Skeletal muscle cell (primary cell): ENCODE measurements around the gene PDXK.
"Not testable (repeated sequence)": the region's sequence is repeated elsewhere in the genome, so short reads cannot be mapped to it uniquely, and the experiment has no call there.

Source experiments
- DNase-seq: peaks from one replicate; pipeline ENCODE4 v3.0.0-alpha.2; 2010; ENCODE audit warnings: low read depth
- H3K4me3 ChIP-seq: 2 replicates; pipeline ENCODE4 v1.5.1; 2011; ENCODE audit warnings: low read depth, mild to moderate bottlenecking, control low read depth, low read length, moderate library complexity

The PDXK gene

DNA sequence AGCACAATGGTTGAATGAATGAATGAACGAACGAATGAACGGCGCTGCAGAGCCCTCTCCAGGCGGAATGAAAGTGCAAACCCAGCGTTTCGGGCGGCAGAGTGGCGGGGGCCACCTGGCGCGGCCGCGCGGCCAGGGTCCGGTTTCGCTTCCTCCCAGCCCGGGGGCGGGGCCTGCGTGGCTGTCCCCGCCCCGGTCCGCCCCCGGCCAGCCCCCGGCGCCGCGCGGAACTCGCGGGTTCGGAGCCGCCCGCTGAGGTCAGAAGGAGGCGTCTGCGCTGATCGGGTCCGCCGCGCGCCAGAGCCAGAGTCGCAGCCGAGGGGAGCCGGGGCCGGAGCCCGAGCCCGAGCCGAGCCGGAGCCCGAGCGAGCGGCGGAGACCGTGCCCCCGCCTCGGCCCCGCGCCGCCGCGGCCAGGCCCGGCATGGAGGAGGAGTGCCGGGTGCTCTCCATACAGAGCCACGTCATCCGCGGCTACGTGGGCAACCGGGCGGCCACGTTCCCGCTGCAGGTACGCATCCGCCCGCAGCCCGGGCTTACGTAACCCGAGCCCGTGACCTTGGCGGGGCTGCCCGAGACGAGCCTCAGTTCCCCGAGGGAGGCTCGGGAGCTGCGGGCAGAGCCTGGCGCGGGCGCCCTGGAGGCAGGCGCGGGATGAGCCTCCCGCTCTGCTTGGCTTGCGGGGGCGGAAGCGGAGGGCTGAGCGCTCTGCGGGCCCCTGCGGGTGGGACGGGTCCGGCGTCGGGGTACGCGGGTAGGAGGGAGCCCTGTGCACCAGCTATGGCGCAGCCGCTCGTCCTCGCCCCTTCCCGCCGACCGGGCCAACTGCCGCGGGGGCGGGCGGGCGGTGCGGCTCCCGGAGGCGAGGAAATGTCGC, at the start of gene PDXK:
Gene PDXK (plus strand): TSS at position 258 of the 876 bp plus-strand sequence. CDS start 166 bp downstream, at position 424.
- peak within 1 kb of the TSS; percentile 89 for H3K4me3 ChIP-seq
- DNase-seq, result no peak

DNA sequence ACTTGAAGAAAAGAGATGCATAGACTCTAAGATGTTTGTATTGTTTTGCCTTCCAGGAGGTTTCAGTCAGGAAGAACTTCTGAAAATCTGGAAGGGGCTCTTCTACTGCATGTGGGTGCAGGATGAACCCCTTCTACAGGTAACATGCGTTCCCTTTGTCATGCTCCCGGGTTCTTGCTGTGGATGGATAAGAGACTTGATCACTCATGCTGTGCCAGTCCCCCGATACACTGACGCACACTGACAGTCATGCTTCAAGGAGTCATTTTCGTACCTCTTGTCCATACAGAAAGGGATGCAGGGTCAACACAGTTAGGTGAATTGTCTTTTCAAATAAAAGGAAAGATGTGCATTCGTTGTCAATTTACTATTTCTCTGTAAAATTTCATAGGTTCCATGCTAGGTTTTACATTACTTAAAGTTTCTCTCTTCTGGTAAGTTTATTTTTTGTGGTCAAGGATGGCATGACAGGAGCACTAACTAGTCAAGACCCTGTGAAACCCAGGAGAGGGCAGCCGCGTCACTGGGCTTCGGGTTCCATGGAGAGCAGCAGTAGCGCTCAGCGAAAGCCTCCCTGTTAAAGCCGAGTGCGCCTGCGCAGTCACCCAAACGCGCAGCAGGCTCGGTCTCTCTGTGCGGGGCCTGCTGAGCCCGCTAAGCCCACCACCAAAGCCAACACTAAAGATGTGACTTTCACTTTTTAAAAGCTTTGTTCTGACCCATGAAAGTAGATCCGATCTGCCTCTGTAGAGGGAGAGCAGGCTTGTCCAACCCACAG, 48.9 kb upstream of the PDXK start:
- DNase-seq, result no peak
- H3K4me3 ChIP-seq, result no peak overlapping the region

DNA sequence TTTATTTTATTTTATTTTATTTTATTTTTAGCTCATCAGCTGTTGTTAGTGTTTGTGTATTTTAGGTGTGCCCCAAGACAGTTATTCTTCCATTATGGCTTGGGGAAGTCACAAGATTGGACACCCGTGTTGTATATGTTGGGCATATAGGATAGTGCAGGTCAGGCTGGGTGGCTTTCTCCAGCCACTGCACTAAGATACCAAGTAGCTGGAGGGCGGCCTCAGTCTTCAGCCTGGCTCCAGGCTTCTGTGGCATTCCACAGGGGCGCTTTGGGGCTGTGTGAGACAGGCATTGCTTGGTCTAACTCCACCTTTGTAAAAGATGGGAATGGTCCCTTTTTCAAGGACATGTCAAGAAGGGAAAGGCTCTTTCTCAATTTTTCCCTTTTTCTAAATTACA, 43.1 kb upstream of the PDXK start:
- H3K4me3 ChIP-seq, result no peak overlapping the region
- DNase-seq, result no peak

DNA sequence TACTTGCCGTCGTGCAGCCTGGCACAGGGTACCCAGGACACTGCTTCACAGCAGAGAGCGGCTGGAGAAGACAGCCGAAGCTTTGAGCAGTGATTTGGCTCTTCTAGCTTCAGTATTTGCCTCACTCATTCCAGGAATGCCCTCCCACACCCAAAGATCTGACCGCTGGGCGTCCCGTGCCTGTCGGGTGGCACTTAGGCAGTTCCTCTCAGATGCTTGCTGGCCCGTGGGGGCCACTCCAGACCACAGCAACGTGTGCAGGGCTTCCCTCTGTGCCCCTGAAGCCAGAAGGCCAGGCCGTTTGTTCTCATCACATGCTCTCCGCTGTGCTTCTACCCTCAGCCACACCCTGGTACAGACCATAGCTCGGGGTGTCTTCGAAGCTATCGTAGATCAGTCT, 42.5 kb upstream of the PDXK start:
- no peak overlapping the region for H3K4me3 ChIP-seq

GRCh38 chr21:43679951-43680350, 39.0 kb upstream of the PDXK start:
- DNase-seq, result no peak
- H3K4me3 ChIP-seq, result no peak overlapping the region

More for the DNA sequence above, 42.5 kb upstream of the PDXK start:
- DNase-seq, result no peak

DNA sequence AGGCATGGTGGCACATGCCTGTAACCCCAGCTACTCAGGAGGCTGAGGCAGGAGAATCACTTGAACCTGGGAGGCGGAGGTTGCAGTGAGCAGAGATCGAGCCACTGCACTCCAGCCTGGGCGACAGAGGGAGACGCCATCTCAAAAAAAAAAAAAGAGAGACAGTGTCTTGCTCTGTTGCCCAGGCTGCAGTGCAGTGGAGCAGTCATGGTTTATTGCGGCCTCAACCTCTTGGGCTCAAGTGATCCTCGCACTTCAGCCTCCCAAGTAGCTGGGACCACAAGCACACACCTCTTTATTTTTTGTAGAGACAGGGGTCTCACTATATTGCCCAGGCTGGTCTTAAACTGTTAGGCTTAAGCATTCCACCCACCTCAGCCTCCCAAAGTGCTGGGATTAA, 38.5 kb upstream of the PDXK start:
- DNase-seq, H3K4me3 ChIP-seq: not testable (repeated sequence)

GRCh38 chr21:43681650-43682049, 37.3 kb upstream of the PDXK start:
- no peak for DNase-seq
- no peak overlapping the region for H3K4me3 ChIP-seq

- DNase-seq, result no peak
Measured at GRCh38 chr21:43684424-43684823, 34.5 kb upstream of the PDXK start.

DNA sequence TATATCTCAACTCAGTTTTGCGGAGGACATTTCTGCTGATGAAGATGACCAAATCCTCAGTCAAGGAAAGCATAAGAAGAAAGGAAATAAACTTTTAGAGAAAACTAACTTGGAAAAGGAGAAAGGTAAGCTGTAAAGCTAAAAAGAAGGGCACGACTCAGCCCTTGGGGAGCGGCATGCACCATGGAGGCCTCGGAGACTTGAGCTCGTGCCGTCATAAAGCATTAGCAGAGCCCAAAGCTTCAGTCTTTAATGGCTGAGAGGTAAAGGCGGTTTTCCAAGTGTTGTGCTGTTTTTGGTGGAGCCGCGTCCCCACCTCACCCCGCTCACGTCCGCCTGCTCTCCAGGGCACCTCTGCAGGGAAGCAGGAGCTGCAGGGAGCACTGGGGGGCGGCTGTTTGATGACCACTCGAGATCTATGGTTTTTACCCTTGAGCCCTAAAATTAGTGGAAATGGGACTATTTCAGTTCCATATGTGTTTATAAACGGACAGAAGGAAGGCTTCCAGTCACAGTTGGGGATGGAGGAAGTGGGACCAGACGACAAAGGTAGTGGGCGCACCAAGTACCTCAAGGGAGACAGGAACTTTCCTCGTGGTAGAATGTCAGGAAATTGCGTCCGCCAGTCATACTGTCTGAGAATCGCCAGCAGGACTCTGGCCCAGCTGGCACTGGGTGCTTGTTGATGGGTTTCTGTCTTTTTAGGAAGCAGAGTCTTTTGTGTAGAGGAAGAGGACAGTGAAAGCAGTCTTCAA, 31.9 kb upstream of the PDXK start:
- DNase-seq, result no peak
- H3K4me3 ChIP-seq, result no peak overlapping the region

More at GRCh38 chr21:43684424-43684823, 34.5 kb upstream of the PDXK start:
- H3K4me3 ChIP-seq, result no peak overlapping the region

GRCh38 chr21:43687566-43688399, 31.1 kb upstream of the PDXK start:
- H3K4me3 ChIP-seq, result no peak overlapping the region
- no peak for DNase-seq

- H3K4me3 ChIP-seq, result no peak overlapping the region
- no peak for DNase-seq
Measured at GRCh38 chr21:43688906-43689305, 30.0 kb upstream of the PDXK start.

- no peak for DNase-seq
- H3K4me3 ChIP-seq, result no peak overlapping the region
Measured at GRCh38 chr21:43689556-43690337, 29.2 kb upstream of the PDXK start.

DNA sequence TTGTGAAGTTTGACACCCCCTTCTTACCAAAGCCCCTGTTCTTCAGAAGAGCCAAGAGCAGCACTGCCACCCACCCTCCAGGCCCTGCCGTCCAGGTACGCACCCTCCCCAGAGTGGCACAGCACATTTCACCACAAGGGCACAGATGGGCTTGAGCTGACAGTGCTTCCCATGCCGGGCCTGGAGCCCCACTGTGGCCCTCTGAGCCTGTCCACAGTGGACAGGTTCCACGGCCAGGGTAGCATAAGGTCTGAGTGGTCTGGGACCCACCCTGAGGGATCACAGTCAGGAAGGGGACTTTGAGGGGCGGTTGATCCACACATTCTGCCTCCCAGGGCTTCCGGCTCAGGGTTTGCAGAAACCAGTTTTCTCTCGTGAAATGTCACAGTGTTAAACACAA, 28.6 kb upstream of the PDXK start:
- no peak for DNase-seq
- no peak overlapping the region for H3K4me3 ChIP-seq

DNA sequence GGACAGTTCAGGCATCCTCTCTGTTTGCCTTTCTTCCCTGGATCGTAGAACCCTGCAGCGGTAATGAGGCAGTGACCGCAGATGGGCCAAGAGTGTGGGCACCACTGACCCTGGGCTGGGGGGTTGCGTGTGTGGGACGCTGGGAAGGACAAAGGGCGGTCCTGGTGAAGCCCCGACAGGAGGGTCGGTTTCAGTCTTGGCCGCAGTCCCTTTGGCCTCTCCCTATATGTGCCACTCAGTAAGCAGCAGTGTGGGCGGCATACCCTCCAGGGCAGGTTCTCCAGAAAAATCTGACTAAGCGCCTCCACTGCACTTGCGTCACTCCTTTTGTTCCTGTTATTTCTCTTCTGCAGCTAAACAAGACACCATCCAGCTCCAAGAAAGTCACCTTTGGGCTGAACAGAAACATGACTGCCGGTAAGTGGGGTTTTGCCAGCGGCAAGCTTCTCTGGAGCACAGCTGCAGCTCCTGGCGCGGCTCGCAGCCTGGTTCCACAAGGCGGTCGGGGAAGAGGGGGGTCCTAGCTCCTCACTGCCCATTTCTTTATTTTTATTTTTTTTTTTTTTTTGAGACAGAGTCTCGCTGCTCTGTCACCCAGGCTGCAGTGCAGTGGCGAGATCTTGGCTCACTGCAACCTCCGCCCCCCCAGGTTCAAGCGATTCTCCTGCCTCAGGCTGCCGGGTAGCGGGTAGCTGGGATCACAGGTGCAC, 27.7 kb upstream of the PDXK start:
- no peak overlapping the region for H3K4me3 ChIP-seq
- DNase-seq, result no peak

DNA sequence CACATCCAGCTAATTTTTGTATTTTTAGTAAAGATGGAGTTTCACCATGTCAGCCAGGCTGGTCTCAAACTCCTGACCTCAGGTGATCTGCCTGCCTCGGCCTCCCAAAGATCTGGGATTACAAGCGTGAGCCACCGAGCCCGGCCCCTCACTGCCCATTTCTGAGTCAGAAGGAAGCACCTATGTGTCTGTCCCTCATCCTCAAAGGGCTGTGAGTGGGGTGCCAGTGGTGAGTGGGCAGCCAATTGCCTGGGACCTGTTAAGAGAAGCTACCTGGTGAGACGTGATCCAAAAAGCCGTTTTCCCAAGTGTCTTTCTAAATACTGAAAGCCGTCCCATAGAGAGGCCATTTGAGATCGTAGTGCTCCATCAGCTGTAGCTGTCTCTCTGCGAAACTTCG, 27.1 kb upstream of the PDXK start:
- H3K4me3 ChIP-seq, result no peak overlapping the region
- DNase-seq, result no peak

DNA sequence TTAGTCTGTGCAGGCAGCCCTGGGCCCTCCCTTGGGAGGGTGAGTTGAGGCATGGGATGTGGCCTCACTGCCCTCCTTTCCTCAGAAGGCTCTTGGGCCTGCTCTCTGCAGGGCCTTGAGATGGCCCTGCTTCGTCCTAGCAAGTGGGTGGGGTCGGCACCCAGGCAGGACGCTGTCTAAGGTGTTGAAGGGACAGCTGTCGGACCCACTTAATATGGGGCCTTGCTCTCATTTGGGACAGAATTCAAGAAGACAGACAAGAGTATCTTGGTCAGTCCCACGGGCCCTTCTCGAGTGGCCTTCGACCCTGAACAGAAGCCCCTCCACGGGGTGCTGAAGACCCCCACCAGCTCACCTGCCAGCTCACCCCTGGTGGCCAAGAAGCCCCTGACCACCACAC, 26.0 kb upstream of the PDXK start:
- H3K4me3 ChIP-seq, result no peak overlapping the region
- DNase-seq, result no peak

DNA sequence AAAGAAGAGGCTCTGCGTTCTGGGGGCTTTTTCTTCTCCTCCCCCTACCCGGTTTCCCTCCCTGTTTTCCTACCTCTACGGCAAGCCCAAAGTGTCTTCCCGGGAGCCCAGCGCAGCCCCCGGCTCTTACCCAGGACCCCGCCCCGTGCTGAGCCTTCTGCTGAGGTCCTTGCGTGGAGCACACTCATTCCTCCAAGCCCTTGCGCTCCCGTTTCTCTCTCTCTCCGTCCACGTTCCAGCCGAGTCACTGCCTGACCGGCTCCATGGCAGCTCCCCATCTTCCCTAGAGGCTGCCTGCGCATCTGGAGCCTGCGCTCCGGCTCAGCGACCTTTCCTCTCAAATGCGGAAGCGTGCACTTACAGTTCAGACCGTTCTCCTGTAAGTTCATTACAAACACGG, 24.9 kb upstream of the PDXK start:
- DNase-seq, result no peak
- no peak overlapping the region for H3K4me3 ChIP-seq
